SJSA1 (cell line): Measurements from ENCODE around the gene OR5A2. TPM values are rescaled to one million over a fixed set of nuclear protein-coding genes. Genes with fewer than 3 reads are reported as not detected.
"Not testable (repeated sequence)": the region's sequence is repeated elsewhere in the genome, so short reads cannot be mapped to it uniquely, and the experiment has no call there.

ENCODE experiments used
- DNase-seq, 2 experiments: peaks; one replicate each; pipeline ENCODE4 v3.0.0-alpha.2; 2015 to 2020; ENCODE audit warnings: low spot score in 2 of 2, low read depth in 1 of 2
- H3K27ac ChIP-seq: fragments of 250-450 bp; sonication (Bioruptor Pico); 2 replicates; pipeline ENCODE4 v1.5.1; 2020; ENCODE audit warnings: mild to moderate bottlenecking, moderate library complexity
- H3K27me3 ChIP-seq: fragments of 250-450 bp; sonication (Bioruptor Pico); replicated peaks from 2 replicates; pipeline ENCODE4 v1.5.1; 2020; ENCODE audit warnings: mild to moderate bottlenecking, moderate library complexity
- H3K36me3 ChIP-seq: fragments of 250-450 bp; sonication (Bioruptor Pico); 2 replicates; pipeline ENCODE4 v1.5.1; 2020; ENCODE audit warnings: mild to moderate bottlenecking
- H3K4me1 ChIP-seq: fragments of 250-450 bp; sonication (Bioruptor Pico); replicated peaks from 2 replicates; pipeline ENCODE4 v1.6.1; 2021; ENCODE audit warnings: mild to moderate bottlenecking
- H3K4me3 ChIP-seq: fragments of 250-450 bp; sonication (Bioruptor Pico); 2 replicates; pipeline ENCODE4 v1.5.1; 2020; ENCODE audit warnings: mild to moderate bottlenecking
- H3K9me3 ChIP-seq: fragments of 250-450 bp; sonication (Bioruptor Pico); replicated peaks from 2 replicates; pipeline ENCODE4 v1.5.1; 2020; ENCODE audit warnings: mild to moderate bottlenecking
- total RNA-seq: library from RNA; depleted of rRNA; stranded (reverse); fragments of >200 nt; shearing (Covaris generic); gene quantifications from 2 replicates; pipeline ENCODE4 v1.2.3, GENCODE V29; 2014

OR5A2 gene
- total RNA-seq, 1 experiment from 2014 or later: not detected

- no peak for DNase-seq
- Histone ChIP-seq H3K27ac (no peak overlapping the region), H3K9me3 (no peaks in the 10 kb centered on the region), H3K36me3 (no peaks in the 10 kb centered on the region), H3K4me1 (no peaks in the 10 kb centered on the region), H3K4me3 (no peak overlapping the region), H3K27me3 (0 out of 2 replicates have a peak, but pooled peaks cover 6% of the 10 kb centered on the region)
Observed at GRCh38 chr11:59418156-59418555, 8.1 kb downstream of the OR5A2 start.

GRCh38 chr11:59417023-59417422, 9.2 kb downstream of the OR5A2 start:
- Histone ChIP-seq H3K27ac (no peak overlapping the region), H3K9me3 (no peaks in the 10 kb centered on the region), H3K27me3 (0 out of 2 replicates have a peak, but pooled peaks cover 6% of the 10 kb centered on the region), H3K4me1 (no peaks in the 10 kb centered on the region), H3K4me3 (no peak overlapping the region), H3K36me3 (no peaks in the 10 kb centered on the region)
- no peak for DNase-seq

GRCh38 chr11:59416613-59417012, 9.6 kb downstream of the OR5A2 start:
- H3K4me1 ChIP-seq: no peaks in the 10 kb centered on the region
- no peaks in the 10 kb centered on the region for H3K36me3 ChIP-seq
- DNase-seq: no peak
- no peak overlapping the region for H3K27ac ChIP-seq
- no peaks in the 10 kb centered on the region for H3K9me3 ChIP-seq
- no peak overlapping the region for H3K4me3 ChIP-seq
- H3K27me3 ChIP-seq: 0 out of 2 replicates have a peak, but pooled peaks cover 6% of the 10 kb centered on the region

- peaks cover 4% of the 10 kb centered on the region; the same call in 1 of the 2 replicates for H3K9me3 ChIP-seq
- 0 out of 2 replicates have a peak, but pooled peaks cover 6% of the 10 kb centered on the region for H3K27me3 ChIP-seq
- H3K4me3 ChIP-seq: no peak overlapping the region
- H3K27ac ChIP-seq: no peak overlapping the region
- no peaks in the 10 kb centered on the region for H3K36me3 ChIP-seq
- H3K4me1 ChIP-seq: no peaks in the 10 kb centered on the region
- DNase-seq: no peak
Observed at GRCh38 chr11:59415111-59415510, 11.1 kb downstream of the OR5A2 start.

GRCh38 chr11:59413646-59414045, 12.6 kb downstream of the OR5A2 start:
- H3K27ac ChIP-seq: no peak overlapping the region
- H3K27me3 ChIP-seq: 0 out of 2 replicates have a peak, but pooled peaks cover 6% of the 10 kb centered on the region
- no peaks in the 10 kb centered on the region for H3K36me3 ChIP-seq
- no peaks in the 10 kb centered on the region for H3K4me1 ChIP-seq
- H3K9me3 ChIP-seq: peaks cover 11% of the 10 kb centered on the region
- H3K4me3 ChIP-seq: no peak overlapping the region
- DNase-seq: no peak

- Histone ChIP-seq H3K4me1 (no peaks in the 10 kb centered on the region), H3K36me3 (no peaks in the 10 kb centered on the region), H3K9me3 (peaks cover 7% of the 10 kb centered on the region; the same call in 1 of the 2 replicates), H3K4me3 (no peak overlapping the region), H3K27ac (no peak overlapping the region), H3K27me3 (no peaks in the 10 kb centered on the region)
- no peak for DNase-seq
Observed at GRCh38 chr11:59403546-59403945, 22.7 kb downstream of the OR5A2 start.

GRCh38 chr11:59401262-59401552, 25.0 kb downstream of the OR5A2 start:
- H3K9me3 ChIP-seq: peaks cover 7% of the 10 kb centered on the region; the same call in 1 of the 2 replicates
- H3K4me1 ChIP-seq: no peaks in the 10 kb centered on the region
- no peak for DNase-seq
- H3K4me3 ChIP-seq: no peak overlapping the region
- no peaks in the 10 kb centered on the region for H3K36me3 ChIP-seq
- no peak overlapping the region for H3K27ac ChIP-seq
- H3K27me3 ChIP-seq: no peaks in the 10 kb centered on the region; the same call in 1 of the 2 replicates

- H3K4me3 ChIP-seq: no peak overlapping the region
Observed at GRCh38 chr11:59400461-59401261, 25.6 kb downstream of the OR5A2 start.

GRCh38 chr11:59394186-59394585, 32.0 kb downstream of the OR5A2 start:
- Histone ChIP-seq H3K27me3 (no peaks in the 10 kb centered on the region; the same call in 1 of the 2 replicates), H3K9me3 (no peaks in the 10 kb centered on the region), H3K27ac (no peak overlapping the region), H3K4me1 (no peaks in the 10 kb centered on the region), H3K36me3 (no peaks in the 10 kb centered on the region), H3K4me3 (no peak overlapping the region)
- DNase-seq: no peak

More at GRCh38 chr11:59400461-59401261, 25.6 kb downstream of the OR5A2 start:
- no peak overlapping the region for H3K27ac ChIP-seq
- H3K36me3 ChIP-seq: no peaks in the 10 kb centered on the region
- no peaks in the 10 kb centered on the region for H3K4me1 ChIP-seq
- DNase-seq: no peak
- H3K27me3 ChIP-seq: no peaks in the 10 kb centered on the region; the same call in 1 of the 2 replicates
- H3K9me3 ChIP-seq: peaks cover 7% of the 10 kb centered on the region; the same call in 1 of the 2 replicates

- no peak for DNase-seq
- H3K9me3 ChIP-seq: no peaks in the 10 kb centered on the region
- H3K4me1 ChIP-seq: no peaks in the 10 kb centered on the region
- no peaks in the 10 kb centered on the region for H3K27me3 ChIP-seq
- no peak overlapping the region for H3K27ac ChIP-seq
- no peak overlapping the region for H3K4me3 ChIP-seq
- no peaks in the 10 kb centered on the region for H3K36me3 ChIP-seq
Observed at GRCh38 chr11:59380263-59381059, 45.8 kb downstream of the OR5A2 start.

GRCh38 chr11:59372324-59372723, 53.9 kb downstream of the OR5A2 start:
- not testable (repeated sequence) for H3K4me1 ChIP-seq, H3K9me3 ChIP-seq

GRCh38 chr11:59368238-59369022, 57.8 kb downstream of the OR5A2 start:
- no peak overlapping the region for H3K4me3 ChIP-seq
- no peaks in the 10 kb centered on the region for H3K4me1 ChIP-seq
- no peaks in the 10 kb centered on the region for H3K36me3 ChIP-seq
- H3K27ac ChIP-seq: no peak overlapping the region
- no peaks in the 10 kb centered on the region; the same call in 1 of the 2 replicates for H3K9me3 ChIP-seq
- no peaks in the 10 kb centered on the region for H3K27me3 ChIP-seq
- DNase-seq: no peak

More at GRCh38 chr11:59372324-59372723, 53.9 kb downstream of the OR5A2 start:
- not testable (repeated sequence) for DNase-seq, H3K27ac ChIP-seq, H3K27me3 ChIP-seq, H3K36me3 ChIP-seq, H3K4me3 ChIP-seq
